ACHN (cell line): ENCODE data around the gene AUTS2.

ENCODE experiments used
- DNase-seq: peaks from one replicate; pipeline ENCODE4 v3.0.0-alpha.2; 2015
- in situ Hi-C: cut with HindIII; loops from 2 replicates; pipeline ENCODE4 v1.10.0; 2017; ENCODE audit warnings: low sequenced_read_pairs, low pct_ligation_motif_present, low pct_unique_long_range_greater_than_20kb

AUTS2 gene

DNA sequence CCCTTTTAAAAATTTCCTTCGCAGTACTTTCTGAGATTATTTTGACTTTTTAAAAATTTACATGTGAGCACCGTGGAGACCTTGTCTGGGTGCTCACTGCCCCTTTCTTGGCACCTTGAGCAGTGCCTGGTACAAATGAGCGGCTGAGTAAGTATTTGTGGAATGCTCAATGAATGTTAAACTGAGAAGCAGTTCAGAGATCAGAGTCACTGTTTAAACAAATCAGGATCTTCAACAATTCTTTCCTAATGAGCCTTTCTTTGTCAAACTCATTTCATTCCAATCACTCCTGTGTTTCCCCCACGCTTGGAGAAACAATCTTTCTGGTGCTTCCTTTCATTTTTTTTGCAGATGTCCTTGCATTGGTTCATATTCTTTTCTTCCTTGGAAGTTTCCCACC lies 922.3 kb downstream of the AUTS2 start:
- in situ Hi-C loops, result no loop called here
- DNase-seq, result no peak

DNA sequence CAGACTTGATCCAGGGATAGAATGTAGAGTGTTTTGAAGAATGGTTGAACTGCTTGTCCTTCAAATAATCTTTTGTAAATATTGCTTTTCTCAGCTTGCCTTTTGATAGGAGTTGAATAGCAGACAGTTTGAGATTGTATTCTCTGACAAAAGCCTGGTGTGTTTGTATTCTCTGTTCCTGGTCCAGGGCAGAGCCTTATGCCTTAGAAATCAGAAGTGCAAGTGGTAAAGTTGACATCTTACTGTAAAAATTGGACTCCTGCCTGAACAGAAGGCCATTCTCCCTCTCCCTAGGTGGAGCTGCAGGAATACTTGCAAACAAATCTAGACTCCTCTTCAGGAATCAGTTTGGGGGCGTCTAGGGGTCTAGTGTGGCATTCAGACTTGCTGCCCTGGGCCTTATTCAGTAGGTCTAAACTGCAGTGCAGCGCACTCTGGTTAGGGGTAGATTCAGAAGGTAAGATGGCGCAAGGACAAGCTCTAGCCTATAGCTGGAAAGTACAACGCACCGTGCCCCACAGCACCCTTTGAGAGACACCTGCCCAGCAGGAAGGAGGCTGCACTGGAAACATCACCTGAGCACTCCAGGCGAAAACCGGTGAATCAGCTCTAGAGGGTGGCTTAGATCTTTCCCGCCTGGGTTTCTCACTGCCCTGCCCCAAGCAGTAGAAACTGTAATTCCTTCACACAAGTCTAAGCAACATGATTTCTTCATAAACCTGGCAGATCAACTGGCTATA lies 925.1 kb downstream of the AUTS2 start:
- in situ Hi-C loops, result no loop called here

DNA sequence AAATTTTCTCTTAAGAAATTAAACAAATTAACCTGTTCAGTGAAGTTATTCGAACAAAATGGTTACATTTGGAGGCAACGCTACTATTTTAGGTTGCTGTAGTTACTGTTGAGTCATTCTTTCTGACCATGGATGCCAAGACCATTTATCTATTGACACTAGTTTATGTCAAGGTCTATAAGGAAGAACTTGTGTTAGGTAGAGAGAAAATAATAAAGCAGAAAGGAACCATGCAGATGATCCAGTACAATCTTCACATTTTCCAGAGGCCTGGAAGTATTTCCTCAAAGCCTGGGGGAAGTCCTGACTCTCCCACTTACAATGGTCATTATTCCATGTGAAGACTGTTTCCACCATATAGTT lies 925.7 kb downstream of the AUTS2 start:
- in situ Hi-C loops, result no loop called here
- DNase-seq, result no peak

More for the DNA sequence above, 925.1 kb downstream of the AUTS2 start:
- no peak for DNase-seq

DNA sequence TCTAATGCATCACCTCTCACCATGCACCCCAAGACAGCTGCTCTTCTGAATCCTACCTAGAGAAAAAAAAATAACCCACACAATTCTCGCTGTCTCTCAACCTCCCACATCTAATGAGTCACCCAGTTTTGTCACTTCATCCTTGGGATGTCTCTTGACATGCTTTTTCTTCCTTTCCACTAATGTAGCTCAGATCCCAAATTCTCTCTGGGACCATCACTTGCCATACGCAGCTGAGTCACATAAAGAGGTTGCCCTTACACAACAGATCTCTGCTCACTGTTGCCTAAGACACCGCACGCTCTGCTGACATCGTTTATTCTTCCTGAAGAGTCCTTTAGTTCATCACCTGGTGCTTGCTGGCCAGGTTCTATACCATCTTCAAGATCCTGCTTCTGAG lies 927.7 kb downstream of the AUTS2 start:
- DNase-seq, result no peak
- in situ Hi-C loops, result no loop called here

DNA sequence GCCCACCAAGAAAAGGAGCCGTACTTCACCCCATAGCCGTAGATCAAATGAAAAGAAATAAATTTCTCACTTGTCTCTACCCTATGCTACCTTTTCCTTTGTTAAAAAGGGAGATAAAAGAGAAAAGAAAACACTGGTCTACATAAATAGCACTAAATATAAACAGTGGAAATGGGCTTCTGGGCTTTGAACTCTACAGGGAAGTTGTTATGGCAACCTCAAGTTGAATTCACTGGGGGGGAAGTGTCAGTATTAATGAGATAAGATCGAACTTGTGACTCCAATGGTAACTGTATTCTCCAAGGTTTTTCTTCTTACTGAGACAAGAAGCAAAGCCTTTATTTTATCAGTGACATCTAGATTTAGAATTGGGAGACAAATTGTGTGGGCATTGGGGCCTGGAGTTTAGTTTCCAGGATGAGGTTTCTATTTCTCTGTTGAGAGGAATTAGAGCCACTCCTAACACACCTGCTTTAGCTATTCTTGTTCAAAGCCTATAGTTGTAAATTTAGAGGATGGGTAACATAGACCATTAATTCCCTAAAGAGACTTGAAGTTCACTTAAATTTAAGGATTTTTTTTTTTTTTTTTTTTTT lies 929.3 kb downstream of the AUTS2 start:
- no peak for DNase-seq
- in situ Hi-C loops, result no loop called here

DNA sequence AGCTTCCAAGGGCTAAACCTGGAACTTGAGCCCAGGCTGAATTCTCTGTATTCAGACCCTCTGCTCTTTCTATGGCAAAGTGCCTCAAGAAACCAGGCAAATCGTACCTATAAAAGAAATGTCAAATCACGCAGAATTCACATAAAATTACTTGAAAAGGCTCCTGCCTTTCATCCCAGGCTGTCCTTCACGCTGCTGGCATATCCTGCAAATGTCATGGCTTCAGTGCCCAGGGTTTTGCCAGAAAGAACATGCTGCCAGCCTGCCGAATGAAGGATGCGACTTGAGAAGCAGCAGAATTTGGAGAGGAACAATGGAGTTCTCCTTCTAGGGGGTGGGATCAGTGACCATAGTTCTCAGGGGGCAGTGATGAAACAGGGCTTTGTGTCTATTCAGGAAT lies 931.2 kb downstream of the AUTS2 start:
- in situ Hi-C loops, result no loop called here
- DNase-seq, result no peak

DNA sequence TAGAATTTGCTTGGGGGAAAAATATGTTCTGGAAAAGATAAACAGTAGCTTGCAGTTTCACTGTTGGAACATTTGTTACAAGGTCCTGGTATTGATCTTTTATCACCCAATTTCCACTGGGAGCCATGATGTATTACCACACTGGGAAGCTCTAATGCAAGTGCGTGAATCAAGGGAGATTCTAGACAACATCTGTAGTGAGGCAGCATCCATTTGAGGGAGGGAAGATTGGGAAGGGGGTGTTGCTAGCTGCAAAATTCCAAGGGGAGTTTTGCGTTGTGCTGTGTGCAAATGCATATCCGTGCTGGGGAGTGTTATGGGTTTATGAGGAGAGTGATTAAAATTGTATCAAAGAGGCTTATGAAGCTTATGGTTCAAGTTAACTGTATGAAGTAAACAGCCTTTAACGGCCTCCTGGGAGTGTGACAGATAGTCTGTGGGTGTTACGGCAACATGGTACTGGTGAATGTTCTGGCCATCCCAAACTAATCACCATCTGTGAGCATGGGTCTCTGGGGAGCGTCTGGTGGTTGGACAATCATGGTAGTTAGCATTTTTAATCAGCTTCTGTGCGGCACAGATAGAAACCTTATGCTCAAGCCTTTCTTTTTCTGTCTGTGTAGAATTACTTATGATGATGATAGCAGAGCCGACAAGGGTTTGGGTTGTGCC lies 931.8 kb downstream of the AUTS2 start:
- no peak for DNase-seq
- in situ Hi-C loops, result no loop called here

DNA sequence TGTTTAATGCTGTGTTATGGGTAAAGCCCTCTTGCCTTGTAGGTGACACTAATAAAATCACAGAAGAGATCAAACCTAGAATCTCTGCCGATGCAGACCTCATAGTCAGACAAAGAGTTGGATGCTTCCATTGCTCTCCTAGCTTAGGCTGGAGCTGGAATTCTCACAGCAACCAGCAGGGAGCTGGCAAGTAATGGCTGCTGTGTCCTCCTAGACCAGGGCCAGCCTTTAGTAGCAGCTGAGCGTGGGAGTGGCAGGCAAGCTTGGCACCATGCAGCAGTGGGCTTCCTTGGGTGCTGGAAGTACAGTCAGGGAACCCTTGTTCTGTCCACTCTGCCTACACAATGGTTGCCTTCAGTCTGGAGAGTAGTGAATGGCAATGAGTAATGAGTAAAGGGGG lies 935.3 kb downstream of the AUTS2 start:
- no peak for DNase-seq
- in situ Hi-C loops, result no loop called here

DNA sequence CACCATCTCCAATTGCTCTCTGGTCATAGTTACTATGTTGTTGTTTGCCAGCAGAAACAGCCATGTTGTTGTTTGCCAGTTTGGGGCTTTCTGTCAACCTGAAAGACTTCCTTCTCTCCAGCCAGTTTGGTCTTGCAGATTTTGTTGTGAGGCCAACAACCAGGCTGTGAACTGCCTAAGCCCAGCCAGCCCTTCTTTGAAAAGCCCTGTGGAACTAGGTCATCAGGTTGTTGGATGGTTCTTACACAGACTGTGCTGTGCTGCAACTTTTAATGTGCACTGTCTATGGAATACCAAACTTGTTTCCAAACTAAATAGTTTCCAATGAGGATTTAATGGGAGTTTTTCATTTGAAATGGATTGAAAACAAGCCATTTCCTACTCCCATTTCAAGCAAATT lies 940.9 kb downstream of the AUTS2 start:
- in situ Hi-C loops, result no loop called here
- no peak for DNase-seq

DNA sequence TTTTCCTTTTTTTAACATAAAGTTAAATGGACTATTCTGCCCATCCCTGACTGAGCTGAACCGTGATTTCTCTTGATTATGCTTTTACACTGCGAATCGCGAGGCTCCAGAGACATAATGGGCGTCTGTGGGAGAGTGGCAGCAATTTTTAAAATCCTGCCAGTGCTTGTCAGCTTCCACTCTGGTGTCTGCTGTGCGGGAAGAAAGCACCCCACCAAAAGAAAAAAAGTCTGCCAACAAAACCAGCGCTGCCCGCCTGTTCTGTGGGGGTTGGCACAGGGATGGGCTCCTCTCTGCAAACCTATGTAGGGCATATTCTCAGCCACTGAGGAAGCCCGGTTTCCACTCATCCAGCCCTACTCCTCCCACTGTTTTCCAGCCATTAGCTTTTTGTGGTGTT lies 941.3 kb downstream of the AUTS2 start:
- DNase-seq, result no peak
- in situ Hi-C loops, result no loop called here

DNA sequence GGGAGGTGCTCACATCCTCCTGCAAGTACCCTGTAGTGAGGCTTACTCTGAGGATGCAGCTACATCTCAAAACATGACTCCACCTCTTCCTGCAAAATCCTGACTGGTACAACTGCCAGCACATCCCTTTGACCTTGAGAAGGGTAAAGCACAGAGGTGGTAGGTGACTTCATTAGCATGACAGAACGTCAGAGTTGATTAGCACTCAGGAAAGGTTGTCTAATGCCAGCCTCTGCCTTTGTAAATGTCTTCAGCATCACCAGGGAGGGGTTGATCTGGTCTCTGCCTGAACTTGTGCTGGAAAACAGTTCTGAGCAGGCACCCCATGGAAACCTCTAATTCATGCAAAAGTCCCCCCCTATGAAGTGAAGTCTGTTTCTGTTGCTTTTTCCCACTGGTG lies 942.4 kb downstream of the AUTS2 start:
- in situ Hi-C loops, result no loop called here
- no peak for DNase-seq

DNA sequence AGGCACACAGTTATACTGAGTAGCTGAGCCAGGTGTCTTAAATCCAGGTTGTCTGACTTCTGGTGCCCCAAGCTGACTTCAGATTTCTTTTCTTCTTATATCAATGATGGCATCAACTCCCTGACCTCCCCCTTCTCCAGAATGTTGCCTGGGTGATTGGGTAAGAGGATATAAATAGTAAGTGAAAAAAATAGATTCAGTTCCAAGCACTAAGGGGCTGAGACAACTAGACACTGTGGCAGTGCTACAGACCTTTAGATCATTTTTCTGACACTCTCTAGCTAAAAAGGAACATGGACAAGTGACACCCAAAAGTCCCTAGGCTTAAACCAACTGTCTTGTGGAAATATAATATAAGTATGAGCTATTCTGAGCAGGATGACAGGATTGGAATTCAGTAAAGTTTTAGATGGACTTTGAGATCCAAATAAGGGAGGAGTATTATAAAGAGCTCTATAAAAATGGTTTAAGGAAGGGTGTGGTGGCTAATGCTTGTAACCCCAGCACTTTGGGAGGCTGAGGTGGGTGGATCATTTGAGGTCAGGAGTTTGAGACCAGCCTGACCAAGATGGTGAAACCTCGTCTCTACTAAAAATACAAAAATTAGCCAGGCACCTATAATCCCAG lies 944.6 kb downstream of the AUTS2 start:
- DNase-seq, result no peak
- in situ Hi-C loops, result no loop called here

DNA sequence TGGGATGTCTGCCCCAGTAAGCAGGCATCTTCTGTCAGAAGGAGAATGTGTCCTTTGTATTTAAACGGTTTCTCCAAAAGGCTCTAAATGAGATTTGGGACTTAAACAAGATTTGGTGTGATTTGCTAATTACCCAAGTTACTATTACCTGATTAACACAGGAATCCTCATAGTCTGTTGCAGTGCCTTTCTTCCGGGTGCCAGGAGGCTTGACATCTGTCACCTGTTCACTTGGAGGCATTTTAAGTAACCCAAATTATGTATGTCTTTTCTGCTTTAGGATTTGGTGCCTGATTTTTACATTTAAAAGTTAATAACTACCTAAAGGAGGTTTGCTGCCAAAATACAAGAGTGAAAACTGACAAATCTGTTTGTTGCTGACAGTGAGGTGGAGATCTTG lies 945.7 kb downstream of the AUTS2 start:
- DNase-seq, result no peak
- in situ Hi-C loops, result no loop called here

DNA sequence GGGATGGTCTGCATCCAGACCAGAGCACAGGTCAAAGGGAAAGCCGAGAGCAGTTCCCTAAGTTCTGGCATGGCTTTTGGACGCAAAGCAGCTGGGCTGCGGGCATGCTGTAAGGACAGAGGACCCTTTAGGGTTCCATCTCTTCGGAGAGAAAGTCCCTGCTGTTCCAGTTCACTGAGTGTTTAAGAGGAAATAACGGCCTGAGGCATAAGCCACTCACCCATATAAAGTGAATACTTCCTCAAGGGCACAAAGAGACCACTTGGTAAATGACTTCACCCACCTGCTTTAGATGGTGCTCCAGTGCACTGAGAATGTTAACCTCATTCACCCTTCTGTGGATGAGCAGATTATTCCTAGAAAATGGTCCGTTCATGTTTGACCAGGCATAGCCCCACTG lies 946.9 kb downstream of the AUTS2 start:
- in situ Hi-C loops, result no loop called here
- DNase-seq, result no peak

DNA sequence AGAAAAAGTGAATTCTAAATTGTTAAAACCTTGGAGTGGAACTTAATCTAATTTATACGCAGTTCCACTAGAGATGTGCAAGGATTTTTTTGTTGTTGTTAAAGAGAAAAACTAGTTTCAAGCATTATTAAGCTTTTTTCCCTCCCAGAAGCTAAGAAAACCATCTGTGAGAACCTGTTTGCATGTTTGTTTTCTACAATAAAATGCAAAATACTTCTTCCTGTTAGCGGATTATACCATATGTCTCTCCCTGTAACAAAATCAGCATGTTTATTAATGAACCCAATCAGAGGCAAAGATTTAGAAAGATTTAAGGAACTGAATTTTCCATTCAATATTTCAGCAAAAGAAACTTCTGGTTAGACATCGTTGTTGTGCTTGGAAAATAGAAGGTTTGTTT lies 953.9 kb downstream of the AUTS2 start:
- in situ Hi-C loops, result no loop called here
- no peak for DNase-seq

DNA sequence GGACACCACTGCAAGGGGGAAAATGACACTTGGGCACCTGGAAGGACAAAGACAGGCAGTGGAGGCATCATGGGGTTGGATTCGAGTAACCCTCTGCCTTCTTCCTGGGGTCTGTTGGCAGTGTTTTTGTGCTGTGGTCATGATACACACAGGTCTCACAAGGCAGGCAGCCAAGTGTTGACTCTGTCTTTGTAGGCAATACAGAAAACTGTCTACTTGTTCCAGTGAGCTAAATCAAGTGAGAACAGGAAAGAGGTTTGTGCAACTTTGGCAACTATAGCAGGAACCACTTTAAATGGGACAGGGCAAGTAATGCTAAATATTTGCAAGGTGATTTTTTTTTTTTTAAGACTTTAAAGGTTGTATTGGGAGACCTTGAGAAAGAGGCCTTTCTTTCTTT lies 955.1 kb downstream of the AUTS2 start:
- in situ Hi-C loops, result no loop called here

DNA sequence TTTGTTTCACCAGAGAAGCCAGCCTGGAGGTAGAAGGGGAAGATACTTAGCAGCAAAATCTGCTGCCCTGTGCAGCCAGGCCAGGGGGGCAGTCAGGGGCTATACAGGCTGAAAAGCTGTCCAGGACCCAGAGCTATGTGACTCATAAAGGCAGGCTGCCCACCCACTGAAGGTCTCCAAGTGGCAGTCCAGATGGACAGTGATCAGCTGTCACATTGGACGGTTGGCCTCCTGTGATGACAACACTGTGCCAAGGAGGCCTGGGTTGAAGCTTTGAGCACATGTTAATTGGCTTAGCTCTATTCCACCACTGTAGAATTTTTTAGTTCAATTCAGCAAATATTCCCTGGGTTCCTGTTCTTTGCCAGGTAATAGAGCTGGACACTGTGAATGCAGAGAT lies 956.4 kb downstream of the AUTS2 start:
- no peak for DNase-seq
- in situ Hi-C loops, result no loop called here

More for the DNA sequence above, 955.1 kb downstream of the AUTS2 start:
- no peak for DNase-seq

DNA sequence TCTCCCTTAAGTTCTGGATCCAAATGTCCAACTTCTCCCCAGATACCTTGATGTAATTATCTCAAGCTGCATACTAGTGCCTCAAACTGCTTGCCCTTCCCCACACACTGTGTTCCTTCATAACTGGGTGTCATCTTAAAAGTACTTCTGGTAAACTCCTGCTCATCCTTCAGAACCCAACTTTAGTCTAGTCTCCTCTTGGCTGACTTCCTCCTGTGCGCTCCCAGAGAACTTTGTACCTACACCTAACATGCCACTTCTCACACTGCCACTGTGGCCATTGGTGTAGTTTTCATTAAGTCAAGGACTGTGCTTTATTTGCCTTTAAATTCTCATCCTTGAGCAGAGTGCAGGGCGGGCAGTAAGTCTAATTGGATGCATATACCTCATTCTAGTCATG lies 958.5 kb downstream of the AUTS2 start:
- no peak for DNase-seq
- in situ Hi-C loops, result no loop called here

DNA sequence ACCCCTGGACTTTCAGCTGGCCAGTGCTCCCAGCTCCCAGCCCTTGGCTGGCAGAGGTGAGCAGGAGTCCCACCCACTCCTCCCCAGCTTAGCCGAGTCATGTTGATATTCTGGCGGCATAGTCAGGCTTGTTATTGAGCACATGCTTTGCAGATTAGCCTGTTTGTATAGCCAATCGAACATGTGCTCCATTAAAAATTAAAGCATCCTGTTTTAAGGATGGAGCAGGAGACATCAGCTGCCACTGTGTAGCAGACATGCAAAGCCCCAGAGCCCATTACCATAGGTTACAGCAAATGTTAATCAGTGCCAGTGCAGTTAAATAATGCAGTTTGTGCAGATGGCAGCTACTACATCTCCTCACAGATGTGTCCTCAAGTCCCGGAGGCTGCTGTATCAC lies 959.1 kb downstream of the AUTS2 start:
- in situ Hi-C loops, result no loop called here
- DNase-seq, result no peak

DNA sequence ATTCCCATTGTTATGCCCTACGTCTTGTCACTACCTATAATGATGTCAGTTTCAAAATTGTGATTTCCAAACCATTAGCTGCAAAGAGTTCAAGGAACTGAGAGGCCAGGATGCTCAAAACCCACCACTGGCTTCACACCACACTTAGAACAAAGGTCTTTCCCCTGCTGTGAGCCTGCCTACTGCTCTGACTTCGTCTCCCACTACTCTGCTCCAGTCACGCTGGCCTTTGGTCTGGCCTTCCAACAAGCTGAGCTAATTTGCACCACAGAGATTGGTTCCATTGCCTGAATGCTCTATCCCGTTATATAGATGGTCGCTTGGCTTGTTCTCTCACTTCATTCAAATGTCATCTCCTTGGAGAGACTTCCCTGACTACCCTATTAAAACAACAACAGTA lies 961.5 kb downstream of the AUTS2 start:
- in situ Hi-C loops, result no loop called here
- no peak for DNase-seq
